Heart left ventricle (tissue), 13 donors: ENCODE results near the gene STK36.

Experiments used
- CTCF ChIP-seq, 12 donors: fragments of 200-600 bp; sonication (generic) in 4 of 12; IDR thresholded peaks; one replicate each; pipeline versions ENCODE4 v1.5.0 to v1.8.0; 2018 to 2022; ENCODE audit warnings: antibody characterized with exemption in 12 of 12, mild to moderate bottlenecking in 5 of 12
- POLR2A ChIP-seq, 2 donors: fragments of 450-650 bp; IDR thresholded peaks; one replicate each; pipeline ENCODE4 v1.6.1; 2017; ENCODE audit warnings: antibody characterized with exemption in 2 of 2, mild to moderate bottlenecking in 2 of 2, moderate library complexity in 2 of 2
- donor health status: ischemic (EF 13 %, LVEDD 7.1; RV severe dilation, severe dysfunction).
- donor health status: DM: no; HTN: yes; CAD: no.
- donor health status: DM: no; HTN: no; CAD: no.
- donor health status: ischemic (EF 25% LVEDD 6.9; RV normal size, moderate dysfunction).
- donor health status: ischemic (EF 25% LVEDD 5.7; RV mildly dilated, moderate dysfunction).
- donor health status: ischemic (EF 35%, LVEDD 5.7; RV mildly dilated, moderate dysfunction).
- donor health status: nonischemic (EF 11% LVEDD 7.7; RV severe dilation, severe dysfunction).
- donor health status: DM: yes; HTN: yes; CAD: no.
- donor health status: PGD.
- donor health status: ischemic (EF 29% LVEDD 5.4; RV normal size, mild dysfunction).
- donor health status: nonischemic (EF 23%, LVEDD 6.1; RV moderate dilation, normal function).

- TF ChIP-seq CTCF (IDR thresholded peaks at IDR 0.05), result no peak
- TF ChIP-seq POLR2A (IDR thresholded peaks at IDR 0.05), result no peak
Observed at GRCh38 chr2:218662827-218663226, 9.1 kb upstream of the STK36 start.
